GM08714 (cell line): ENCODE measurements around the gene AFF3.

Source experiments
- H3K4me3 ChIP-seq: fragments of 200-500 bp; sonication (Bioruptor generic); 2 replicates; pipeline ENCODE4 v1.5.1; 2014; ENCODE audit warnings: mild to moderate bottlenecking, low read length, inconsistent platforms
- ZNF274 ChIP-seq: IDR thresholded peaks from 2 replicates; pipeline ENCODE4 v1.6.1; 2012; ENCODE audit warnings: mild to moderate bottlenecking, low read depth, low read length

The AFF3 gene

GRCh38 chr2:99858951-99859596 lies 283.3 kb downstream of the AFF3 start:
- no peak overlapping the region for H3K4me3 ChIP-seq
- TF ChIP-seq ZNF274 = no peak

GRCh38 chr2:99857867-99858444 lies 284.4 kb downstream of the AFF3 start:
- H3K4me3 ChIP-seq = no peak overlapping the region
- no peak for TF ChIP-seq ZNF274

- no peak for TF ChIP-seq ZNF274
- no peak overlapping the region for H3K4me3 ChIP-seq
These were observed 285.0 kb downstream of the AFF3 start for GRCh38 chr2:99857372-99857771.

- no peak for TF ChIP-seq ZNF274
- no peak overlapping the region for H3K4me3 ChIP-seq
These were observed 286.3 kb downstream of the AFF3 start for GRCh38 chr2:99856119-99856518.

- no peak for TF ChIP-seq ZNF274
- no peak overlapping the region for H3K4me3 ChIP-seq
These were observed 288.0 kb downstream of the AFF3 start for GRCh38 chr2:99854236-99854852.

- TF ChIP-seq ZNF274 = no peak
- H3K4me3 ChIP-seq = no peak overlapping the region
These were observed 289.4 kb downstream of the AFF3 start for GRCh38 chr2:99852956-99853355.

GRCh38 chr2:99852376-99852934 lies 289.9 kb downstream of the AFF3 start:
- no peak for TF ChIP-seq ZNF274

DNA sequence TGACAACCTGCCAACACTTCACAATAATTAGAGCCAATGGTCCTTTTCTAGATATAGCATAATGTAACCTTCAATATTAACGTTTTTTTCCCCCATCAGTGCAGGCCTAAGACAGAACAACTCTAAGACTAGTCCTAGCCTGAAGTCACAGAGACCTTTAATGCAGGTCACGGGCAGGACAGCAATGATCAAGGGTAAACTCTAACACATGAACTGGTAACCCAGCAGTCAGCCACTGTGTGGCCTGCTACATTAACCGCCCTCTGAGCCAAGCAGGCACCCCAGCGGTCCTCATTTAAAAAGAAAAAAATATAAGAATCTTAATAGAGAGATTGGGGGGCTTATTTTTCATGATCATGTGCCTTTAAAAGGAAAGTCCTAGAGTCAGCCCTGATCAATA lies 290.6 kb downstream of the AFF3 start:
- no peak overlapping the region for H3K4me3 ChIP-seq
- no peak for TF ChIP-seq ZNF274

More at GRCh38 chr2:99852376-99852934, 289.9 kb downstream of the AFF3 start:
- H3K4me3 ChIP-seq = no peak overlapping the region

DNA sequence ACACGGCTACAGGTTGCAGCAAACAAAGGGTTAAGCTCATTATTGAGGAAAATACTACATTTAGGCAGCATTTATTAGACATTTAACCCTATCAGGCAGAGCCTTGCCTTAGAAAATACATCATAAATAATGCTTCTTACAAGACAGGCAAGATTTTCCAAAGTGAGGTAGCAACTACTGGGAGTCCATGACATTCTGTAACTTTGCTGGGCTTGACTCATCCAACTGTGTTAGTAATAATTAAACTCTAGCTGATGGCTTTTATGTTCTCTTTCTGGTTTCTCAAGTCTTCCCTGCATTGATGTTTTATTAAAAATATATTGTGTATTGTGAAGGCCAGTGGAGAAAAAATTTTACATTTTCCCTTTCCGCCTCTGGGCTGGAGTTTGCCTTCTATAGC lies 291.3 kb downstream of the AFF3 start:
- H3K4me3 ChIP-seq = no peak overlapping the region

DNA sequence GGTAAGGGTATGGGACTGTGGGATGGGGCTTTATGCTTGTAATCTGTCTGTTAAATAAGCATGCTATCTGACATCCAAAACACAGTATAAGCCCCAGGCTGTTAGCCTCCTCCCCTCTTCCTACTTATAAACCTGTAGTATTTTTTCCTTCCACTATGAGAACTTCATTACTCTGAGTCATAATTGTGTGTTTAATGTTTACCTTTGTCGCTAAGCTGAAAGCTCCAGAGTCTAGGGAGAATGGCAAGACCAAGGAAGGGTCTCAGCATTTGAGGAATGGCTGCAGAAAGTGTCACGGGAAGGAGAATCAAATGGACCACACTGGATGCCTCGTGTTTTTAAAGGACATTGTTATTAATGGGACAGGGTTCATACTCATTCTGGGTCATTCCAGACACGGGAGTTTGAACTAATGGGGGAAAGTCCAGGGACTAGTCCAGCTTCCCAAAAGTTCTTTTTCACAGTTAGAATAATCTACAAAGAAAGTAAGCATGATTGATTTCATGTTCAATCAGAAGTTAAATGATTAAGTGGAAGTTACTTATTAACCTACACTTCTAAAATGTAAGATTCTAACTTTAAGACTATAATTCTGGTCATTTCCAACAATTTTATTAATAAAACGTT lies 292.2 kb downstream of the AFF3 start:
- TF ChIP-seq ZNF274 = no peak
- H3K4me3 ChIP-seq = no peak overlapping the region

More for the DNA sequence above, 291.3 kb downstream of the AFF3 start:
- no peak for TF ChIP-seq ZNF274

GRCh38 chr2:99846462-99847107 lies 295.8 kb downstream of the AFF3 start:
- TF ChIP-seq ZNF274 = no peak
- no peak overlapping the region for H3K4me3 ChIP-seq

DNA sequence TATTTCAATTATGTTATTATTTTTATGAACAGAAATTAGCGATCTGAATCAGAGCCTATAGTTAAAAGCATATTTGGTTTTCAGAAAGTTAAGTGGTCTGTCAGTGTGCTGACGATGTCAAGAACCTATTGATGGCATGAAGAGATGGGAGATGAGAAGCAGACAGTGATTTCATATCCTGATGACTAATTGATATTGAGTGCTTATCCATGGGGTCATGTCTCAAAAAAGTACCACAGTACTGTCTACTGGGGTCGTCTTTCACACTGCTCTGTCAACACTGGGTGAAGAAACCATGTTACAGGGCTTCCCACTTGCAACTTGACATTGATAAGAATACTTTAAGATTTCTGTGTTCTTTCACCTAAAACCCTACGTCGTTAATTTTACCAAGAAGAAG lies 297.1 kb downstream of the AFF3 start:
- no peak for TF ChIP-seq ZNF274
- H3K4me3 ChIP-seq = no peak overlapping the region

- TF ChIP-seq ZNF274 = no peak
- H3K4me3 ChIP-seq = no peak overlapping the region
These were observed 299.9 kb downstream of the AFF3 start for GRCh38 chr2:99842451-99842850.

DNA sequence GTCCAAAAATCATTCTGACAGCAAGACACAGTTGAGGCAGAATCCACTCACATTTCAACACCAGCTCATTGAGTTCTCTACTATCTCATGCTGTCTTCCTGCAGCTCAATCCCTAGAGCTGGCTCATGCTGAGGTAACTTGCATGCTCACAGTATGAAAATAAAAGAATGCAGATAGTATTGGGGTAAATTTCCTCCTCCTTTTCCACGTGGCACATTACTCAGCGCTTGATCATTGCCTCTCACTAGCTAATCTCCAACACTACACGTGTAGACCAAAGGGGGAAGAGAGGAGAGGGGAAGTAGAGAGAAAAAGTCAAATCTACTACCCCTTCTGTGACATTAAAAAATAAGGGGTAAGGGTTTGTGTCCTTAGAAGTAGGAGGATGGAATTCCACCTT lies 300.6 kb downstream of the AFF3 start:
- no peak overlapping the region for H3K4me3 ChIP-seq
- TF ChIP-seq ZNF274 = no peak
